ENCODE results near the gene APOB.

GRCh38 chr2:20994130-20994529 is 49.7 kb downstream of the APOB start:
- TF ChIP-seq CTCF (IDR thresholded peaks at IDR 0.05) = no peak
- no peak for TF ChIP-seq POLR2A (IDR thresholded peaks at IDR 0.05)
